ENCODE measurements around the gene DCTN2.

DCTN2 gene

DNA sequence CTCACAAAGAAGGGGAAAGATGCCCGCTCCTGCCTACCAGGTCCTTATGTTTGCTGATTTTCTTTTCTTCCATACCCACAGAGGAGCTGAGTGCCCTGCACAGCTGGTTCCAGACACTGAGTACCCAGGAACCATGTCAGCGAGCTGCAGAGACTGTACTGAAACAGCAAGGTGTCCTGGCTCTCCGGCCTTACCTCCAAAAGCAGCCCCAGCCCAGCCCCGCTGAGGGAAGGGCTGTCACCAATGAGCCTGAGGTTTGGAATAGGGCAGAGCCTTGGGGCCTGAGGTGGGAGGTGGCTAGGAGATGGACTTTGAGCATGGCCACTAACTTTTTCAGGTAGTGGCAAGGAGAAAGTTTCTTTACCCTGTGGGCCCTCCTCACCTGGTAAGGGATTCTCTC, 56.9 kb downstream of the DCTN2 start:
- TF ChIP-seq MAX (IDR thresholded peaks at IDR 0.05): no peak

- TF ChIP-seq EP300 (IDR thresholded peaks at IDR 0.05; ENCODE audit: borderline replicate concordance): no peak
- no peak for TF ChIP-seq EGR1 (IDR thresholded peaks at IDR 0.05)
Observed at GRCh38 chr12:57489157-57489641, 57.8 kb downstream of the DCTN2 start.

GRCh38 chr12:57488402-57489156, 58.4 kb downstream of the DCTN2 start:
- TF ChIP-seq USF1 (IDR thresholded peaks at IDR 0.05) (no peak), ZBTB7A (IDR thresholded peaks at IDR 0.05; ENCODE audit: low read depth) (no peak), REST (IDR thresholded peaks at IDR 0.05; ENCODE audit: low read depth) (no peak), CEBPB (IDR thresholded peaks at IDR 0.05) (no peak), TEAD4 (IDR thresholded peaks at IDR 0.05) (no peak), EP300 (IDR thresholded peaks at IDR 0.05; ENCODE audit: borderline replicate concordance) (no peak), EGR1 (IDR thresholded peaks at IDR 0.05) (no peak), FOXM1 (IDR thresholded peaks at IDR 0.05; ENCODE audit: borderline replicate concordance, low read depth) (no peak), TCF12 (IDR thresholded peaks at IDR 0.05; ENCODE audit: low read depth) (no peak), MAX (IDR thresholded peaks at IDR 0.05) (no peak), TAF1 (IDR thresholded peaks at IDR 0.05; ENCODE audit: low read depth) (no peak), YY1 (IDR thresholded peaks at IDR 0.05; ENCODE audit: low read depth) (no peak), NFIC (IDR thresholded peaks at IDR 0.05) (no peak), CREB1 (IDR thresholded peaks at IDR 0.05; ENCODE audit: low read depth) (no peak), RAD21 (IDR thresholded peaks at IDR 0.05; ENCODE audit: low read depth) (no peak)

DNA sequence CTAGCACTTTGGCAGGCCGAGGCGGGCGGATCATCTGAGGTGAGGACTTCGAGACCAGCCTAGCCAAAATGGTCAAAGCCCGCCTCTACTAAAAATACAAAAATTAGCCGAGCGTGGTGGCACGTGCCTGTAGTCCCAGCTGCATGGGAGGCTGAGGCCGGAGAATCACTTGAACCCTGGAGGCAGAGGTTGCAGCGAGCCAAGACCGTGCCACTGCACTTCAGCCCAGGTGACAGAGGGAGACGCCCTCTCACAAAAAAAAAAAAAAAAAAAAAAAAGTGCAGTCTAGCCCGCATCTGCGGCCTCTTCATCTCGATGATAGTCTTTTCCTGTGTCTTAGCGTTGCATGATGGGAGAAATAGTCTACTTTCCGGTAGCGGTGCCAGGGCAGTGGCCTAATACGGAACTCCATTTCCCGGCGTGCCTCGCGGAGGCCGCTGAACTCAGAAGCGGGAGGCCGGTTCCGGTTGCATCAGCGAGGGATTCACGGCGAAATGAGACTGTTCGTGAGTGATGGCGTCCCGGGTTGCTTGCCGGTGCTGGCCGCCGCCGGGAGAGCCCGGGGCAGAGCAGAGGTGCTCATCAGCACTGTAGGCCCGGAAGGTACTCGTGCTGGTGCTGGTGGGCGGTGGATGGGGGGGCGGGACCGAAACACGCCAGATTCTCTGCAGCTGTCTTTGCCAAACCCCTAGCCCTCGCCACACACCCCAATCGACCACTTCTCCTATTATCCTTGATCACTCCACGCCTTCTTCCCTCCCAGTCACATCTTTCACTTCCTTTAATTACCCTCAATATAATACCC, 59.2 kb downstream of the DCTN2 start, which contains the start of gene MARS1:
MARS1 (plus strand) TSS at position 472 of the 805 bp plus-strand sequence; CDS start at position 495, 23 bp downstream.
- TF ChIP-seq YY1 (IDR thresholded peaks at IDR 0.05; ENCODE audit: low read depth): peak; percentile 86
- peak; percentile 29; the same call in 1 of the 2 replicates for TF ChIP-seq USF1 (IDR thresholded peaks at IDR 0.05)
- no peak for TF ChIP-seq ZBTB7A (IDR thresholded peaks at IDR 0.05; ENCODE audit: low read depth)
- no peak for TF ChIP-seq RAD21 (IDR thresholded peaks at IDR 0.05; ENCODE audit: low read depth)
- peak; percentile 6; the same call in 1 of the 2 replicates for TF ChIP-seq NFIC (IDR thresholded peaks at IDR 0.05)
- no peak for TF ChIP-seq REST (IDR thresholded peaks at IDR 0.05; ENCODE audit: low read depth)
- TF ChIP-seq TCF12 (IDR thresholded peaks at IDR 0.05; ENCODE audit: low read depth): peak; percentile 67
- TF ChIP-seq CREB1 (IDR thresholded peaks at IDR 0.05; ENCODE audit: low read depth): peak; percentile 38; the same call in 1 of the 2 replicates
- no peak for TF ChIP-seq EP300 (IDR thresholded peaks at IDR 0.05; ENCODE audit: borderline replicate concordance)
- peak; percentile 83 for TF ChIP-seq CEBPB (IDR thresholded peaks at IDR 0.05)
- TF ChIP-seq TAF1 (IDR thresholded peaks at IDR 0.05; ENCODE audit: low read depth): peak; percentile 88
- TF ChIP-seq EGR1 (IDR thresholded peaks at IDR 0.05): no peak
- peak; percentile 95 for TF ChIP-seq MAX (IDR thresholded peaks at IDR 0.05)

- TF ChIP-seq YY1 (IDR thresholded peaks at IDR 0.05; ENCODE audit: low read depth) (no peak), ZBTB7A (IDR thresholded peaks at IDR 0.05; ENCODE audit: low read depth) (no peak), TCF12 (IDR thresholded peaks at IDR 0.05; ENCODE audit: low read depth) (no peak; the same call in 1 of the 2 replicates), MAX (IDR thresholded peaks at IDR 0.05) (no peak), CEBPB (IDR thresholded peaks at IDR 0.05) (no peak), CREB1 (IDR thresholded peaks at IDR 0.05; ENCODE audit: low read depth) (no peak), EP300 (IDR thresholded peaks at IDR 0.05; ENCODE audit: borderline replicate concordance) (no peak), RAD21 (IDR thresholded peaks at IDR 0.05; ENCODE audit: low read depth) (no peak), TEAD4 (IDR thresholded peaks at IDR 0.05) (no peak), USF1 (IDR thresholded peaks at IDR 0.05) (no peak)
Observed at GRCh38 chr12:57487055-57487596, 59.9 kb downstream of the DCTN2 start.
